MM.1S (cell line): ENCODE measurements around the gene CD4.

Experiments used
- DNase-seq: peaks from one replicate; pipeline ENCODE4 v3.0.0-alpha.2; 2015
- H2AFZ ChIP-seq: fragments of 300-600 bp; sonication (generic); 2 replicates; pipeline ENCODE4 v1.6.0; 2016; ENCODE audit warnings: antibody characterized with exemption, low read length
- H3F3A ChIP-seq: fragments of 300-600 bp; sonication (generic); 2 replicates; pipeline ENCODE4 v1.6.1; 2016; ENCODE audit warnings: mild to moderate bottlenecking, antibody characterized with exemption, low read length, moderate library complexity, mixed read lengths; ENCODE audit not compliant: insufficient read depth
- H3K27ac ChIP-seq: fragments of 300-600 bp; sonication (generic); 2 replicates; pipeline ENCODE4 v1.5.1; 2016; ENCODE audit warnings: mild to moderate bottlenecking, low read length
- H3K27me3 ChIP-seq: fragments of 300-600 bp; sonication (generic); replicated peaks from 2 replicates; pipeline ENCODE4 v1.6.0; 2016; ENCODE audit warnings: low read length; ENCODE audit not compliant: insufficient read depth
- H3K36me3 ChIP-seq: fragments of 300-600 bp; sonication (generic); replicated peaks from 2 replicates; pipeline ENCODE4 v1.6.1; 2016; ENCODE audit warnings: mild to moderate bottlenecking, low read length, mixed read lengths; ENCODE audit not compliant: insufficient read depth
- H3K4me1 ChIP-seq: fragments of 300-600 bp; sonication (generic); 2 replicates; pipeline ENCODE4 v1.6.1; 2016; ENCODE audit warnings: low read length, mixed read lengths
- H3K4me2 ChIP-seq: fragments of 300-600 bp; sonication (generic); 2 replicates; pipeline ENCODE4 v1.6.0; 2016; ENCODE audit warnings: low read depth, low read length
- H3K4me3 ChIP-seq: fragments of 300-600 bp; sonication (generic); 2 replicates; pipeline ENCODE4 v1.5.1; 2016; ENCODE audit warnings: low read length, mixed read lengths
- H3K79me2 ChIP-seq: fragments of 300-600 bp; sonication (generic); 2 replicates; pipeline ENCODE4 v1.6.1; 2016; ENCODE audit warnings: mixed run types, low read length, mixed read lengths
- H3K9ac ChIP-seq: fragments of 300-600 bp; sonication (generic); 2 replicates; pipeline ENCODE4 v1.6.1; 2016; ENCODE audit warnings: low read length, mixed read lengths
- H3K9me2 ChIP-seq: fragments of 300-600 bp; sonication (generic); replicated peaks from 2 replicates; pipeline ENCODE4 v1.6.1; 2016; ENCODE audit warnings: mild to moderate bottlenecking, low read length, mixed read lengths; ENCODE audit not compliant: insufficient read depth
- H3K9me3 ChIP-seq: fragments of 300-600 bp; sonication (generic); replicated peaks from 2 replicates; pipeline ENCODE4 v1.6.1; 2016; ENCODE audit warnings: mild to moderate bottlenecking, low read length, mixed read lengths; ENCODE audit not compliant: insufficient read depth
- H4K20me1 ChIP-seq: fragments of 300-600 bp; sonication (generic); 2 replicates; pipeline ENCODE4 v1.6.1; 2016; ENCODE audit warnings: mild to moderate bottlenecking, low read length, moderate library complexity, mixed read lengths; ENCODE audit not compliant: insufficient read depth
- EZH2 ChIP-seq: fragments of 300-600 bp; sonication (generic); optimal IDR thresholded peaks from 2 replicates; pipeline ENCODE3; 2017; ENCODE audit warnings: low read depth, mild to moderate bottlenecking, antibody characterized with exemption, low read length, mixed read lengths
- EZH2phosphoT487 ChIP-seq: fragments of 300-600 bp; sonication (generic); IDR thresholded peaks from 2 replicates; pipeline ENCODE4 v1.6.1; 2018; ENCODE audit warnings: antibody characterized with exemption, low read length
- TF ChIP-seq, protein P1 (sequence below): fragments of 300-600 bp; sonication (generic); IDR thresholded peaks from 2 replicates; pipeline ENCODE4 v1.5.1; 2016; ENCODE audit warnings: antibody characterized with exemption, low read length, mixed read lengths

Gene CD4

DNA sequence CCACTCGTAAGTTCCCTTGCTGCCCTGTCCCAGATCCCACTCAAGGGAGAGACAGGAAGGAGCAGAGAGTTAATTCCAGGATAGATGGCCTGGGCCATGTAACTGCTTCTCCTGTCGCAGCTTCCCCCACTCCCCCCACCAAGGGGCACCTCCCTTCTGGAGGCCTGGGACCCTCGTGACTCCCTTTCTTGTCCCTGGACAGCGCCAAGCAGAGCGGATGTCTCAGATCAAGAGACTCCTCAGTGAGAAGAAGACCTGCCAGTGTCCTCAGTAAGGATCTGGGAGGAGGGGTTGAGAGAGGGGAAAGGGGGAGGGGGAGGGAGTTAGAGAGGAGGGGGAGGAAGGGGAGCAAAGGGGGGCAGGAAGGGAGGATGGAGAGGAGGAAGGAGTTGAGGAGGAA, 29.3 kb downstream of the CD4 start:
- no peak for DNase-seq
- no peak overlapping the region for H3K4me2 ChIP-seq
- peaks cover 45% of the 10 kb centered on the region for H3K27me3 ChIP-seq
- H4K20me1 ChIP-seq = no peaks in the 10 kb centered on the region
- no peaks in the 10 kb centered on the region for H3K79me2 ChIP-seq
- H3K4me3 ChIP-seq = no peak overlapping the region
- H3K9me2 ChIP-seq = no peaks in the 10 kb centered on the region
- no peaks in the 10 kb centered on the region for H3F3A ChIP-seq
- H3K27ac ChIP-seq = no peak overlapping the region
- H3K4me1 ChIP-seq = no peaks in the 10 kb centered on the region
- H3K36me3 ChIP-seq = no peaks in the 10 kb centered on the region
- TF ChIP-seq, protein P1, sequence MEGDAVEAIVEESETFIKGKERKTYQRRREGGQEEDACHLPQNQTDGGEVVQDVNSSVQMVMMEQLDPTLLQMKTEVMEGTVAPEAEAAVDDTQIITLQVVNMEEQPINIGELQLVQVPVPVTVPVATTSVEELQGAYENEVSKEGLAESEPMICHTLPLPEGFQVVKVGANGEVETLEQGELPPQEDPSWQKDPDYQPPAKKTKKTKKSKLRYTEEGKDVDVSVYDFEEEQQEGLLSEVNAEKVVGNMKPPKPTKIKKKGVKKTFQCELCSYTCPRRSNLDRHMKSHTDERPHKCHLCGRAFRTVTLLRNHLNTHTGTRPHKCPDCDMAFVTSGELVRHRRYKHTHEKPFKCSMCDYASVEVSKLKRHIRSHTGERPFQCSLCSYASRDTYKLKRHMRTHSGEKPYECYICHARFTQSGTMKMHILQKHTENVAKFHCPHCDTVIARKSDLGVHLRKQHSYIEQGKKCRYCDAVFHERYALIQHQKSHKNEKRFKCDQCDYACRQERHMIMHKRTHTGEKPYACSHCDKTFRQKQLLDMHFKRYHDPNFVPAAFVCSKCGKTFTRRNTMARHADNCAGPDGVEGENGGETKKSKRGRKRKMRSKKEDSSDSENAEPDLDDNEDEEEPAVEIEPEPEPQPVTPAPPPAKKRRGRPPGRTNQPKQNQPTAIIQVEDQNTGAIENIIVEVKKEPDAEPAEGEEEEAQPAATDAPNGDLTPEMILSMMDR = no peak
- no peak for TF ChIP-seq EZH2
- no peaks in the 10 kb centered on the region for H3K9me3 ChIP-seq
- H2AFZ ChIP-seq = no peak overlapping the region
- H3K9ac ChIP-seq = no peak overlapping the region

GRCh38 chr12:6819106-6820030, 30.0 kb downstream of the CD4 start:
- Histone ChIP-seq H3K9me3 (no peaks in the 10 kb centered on the region), H3K27ac (no peak overlapping the region), H3K9ac (no peak overlapping the region), H3K4me3 (no peak overlapping the region), H3K9me2 (no peaks in the 10 kb centered on the region), H3K4me2 (no peak overlapping the region), H2AFZ (no peak overlapping the region), H3K36me3 (no peaks in the 10 kb centered on the region), H3F3A (no peaks in the 10 kb centered on the region), H3K4me1 (no peaks in the 10 kb centered on the region), H4K20me1 (no peaks in the 10 kb centered on the region), H3K27me3 (peaks cover 50% of the 10 kb centered on the region), H3K79me2 (no peaks in the 10 kb centered on the region)
- no peak for DNase-seq
- TF ChIP-seq EZH2phosphoT487 (no peak), EZH2 (no peak)
- TF ChIP-seq, protein P1 = no peak

GRCh38 chr12:6820166-6820565, 30.8 kb downstream of the CD4 start:
- no peaks in the 10 kb centered on the region for H3K79me2 ChIP-seq

More at GRCh38 chr12:6820166-6820565, 30.8 kb downstream of the CD4 start:
- H3F3A ChIP-seq = no peaks in the 10 kb centered on the region
- no peak overlapping the region for H3K4me3 ChIP-seq
- no peak overlapping the region for H3K27ac ChIP-seq
- TF ChIP-seq EZH2phosphoT487 = no peak
- TF ChIP-seq, protein P1 = no peak
- no peak for TF ChIP-seq EZH2
- H3K36me3 ChIP-seq = no peaks in the 10 kb centered on the region
- H2AFZ ChIP-seq = no peak overlapping the region
- no peaks in the 10 kb centered on the region for H4K20me1 ChIP-seq
- no peak for DNase-seq
- no peaks in the 10 kb centered on the region for H3K9me3 ChIP-seq
- H3K9me2 ChIP-seq = no peaks in the 10 kb centered on the region
- H3K9ac ChIP-seq = no peak overlapping the region
- no peaks in the 10 kb centered on the region for H3K4me1 ChIP-seq
- H3K4me2 ChIP-seq = no peak overlapping the region
- H3K27me3 ChIP-seq = peaks cover 58% of the 10 kb centered on the region
